ENCODE data around the gene DYNC2I2. TPM values are rescaled to one million over a fixed set of nuclear protein-coding genes. Genes with fewer than 3 reads are reported as not detected.
"Not testable (repeated sequence)": the region's sequence is repeated elsewhere in the genome, so short reads cannot be mapped to it uniquely, and the experiment has no call there.

Gene DYNC2I2
- total RNA-seq, 1 donor from 2014 or later, result 31.8 TPM

- H3K27me3 ChIP-seq (ENCODE audit: control insufficient read depth in 3 of 3, insufficient read depth in 3 of 3, low read length in 3 of 3); H3K4me3 ChIP-seq (ENCODE audit: low read length in 3 of 3); H3K4me1 ChIP-seq (ENCODE audit: control insufficient read depth in 3 of 3, insufficient read depth in 3 of 3, low read length in 3 of 3); H3K9me3 ChIP-seq (ENCODE audit: control insufficient read depth in 3 of 3, low read length in 3 of 3); H3K27ac ChIP-seq (ENCODE audit: low read depth, low read length); H3K9ac ChIP-seq (ENCODE audit: low read depth in 1 of 3, low read length in 3 of 3): not testable (repeated sequence)
- peaks cover 2 to 19% (median 5%) of the 10 kb centered on the region in 3 donors for H3K36me3 ChIP-seq (ENCODE audit: control insufficient read depth in 3 of 3, insufficient read depth in 3 of 3, low read length in 3 of 3)
Observed at GRCh38 chr9:128699096-128699795, 42.6 kb upstream of the DYNC2I2 start.

GRCh38 chr9:128696923-128697707, 40.5 kb upstream of the DYNC2I2 start:
- Histone ChIP-seq H3K27me3 (ENCODE audit: control insufficient read depth in 3 of 3, insufficient read depth in 3 of 3, low read length in 3 of 3) (no peaks in the 10 kb centered on the region), H3K4me1 (ENCODE audit: control insufficient read depth in 3 of 3, insufficient read depth in 3 of 3, low read length in 3 of 3) (peaks cover 0 to 3% (median 3%) of the 10 kb centered on the region in 3 donors), H3K27ac (ENCODE audit: low read depth, low read length) (no peak overlapping the region), H3K9me3 (ENCODE audit: control insufficient read depth in 3 of 3, low read length in 3 of 3) (no peaks in the 10 kb centered on the region), H3K4me3 (ENCODE audit: low read length in 3 of 3) (no peak overlapping the region), H3K36me3 (ENCODE audit: control insufficient read depth in 3 of 3, insufficient read depth in 3 of 3, low read length in 3 of 3) (peaks cover 16 to 37% (median 24%) of the 10 kb centered on the region in 3 donors), H3K9ac (ENCODE audit: low read depth in 1 of 3, low read length in 3 of 3) (no peak overlapping the region)

GRCh38 chr9:128694344-128694743, 37.7 kb upstream of the DYNC2I2 start:
- Histone ChIP-seq H3K36me3 (ENCODE audit: control insufficient read depth in 3 of 3, insufficient read depth in 3 of 3, low read length in 3 of 3) (peaks cover 16 to 45% (median 31%) of the 10 kb centered on the region in 3 donors), H3K27ac (ENCODE audit: low read depth, low read length) (no peak overlapping the region), H3K4me1 (ENCODE audit: control insufficient read depth in 3 of 3, insufficient read depth in 3 of 3, low read length in 3 of 3) (peaks cover 8 to 12% (median 10%) of the 10 kb centered on the region in 3 donors), H3K9ac (ENCODE audit: low read depth in 1 of 3, low read length in 3 of 3) (no peak overlapping the region), H3K27me3 (ENCODE audit: control insufficient read depth in 3 of 3, insufficient read depth in 3 of 3, low read length in 3 of 3) (no peaks in the 10 kb centered on the region), H3K4me3 (ENCODE audit: low read length in 3 of 3) (no peak overlapping the region), H3K9me3 (ENCODE audit: control insufficient read depth in 3 of 3, low read length in 3 of 3) (no peaks in the 10 kb centered on the region)

- H3K27ac ChIP-seq (ENCODE audit: low read depth, low read length); H3K27me3 ChIP-seq (ENCODE audit: control insufficient read depth in 3 of 3, insufficient read depth in 3 of 3, low read length in 3 of 3): not testable (repeated sequence)
- peaks cover 16 to 45% (median 31%) of the 10 kb centered on the region in 3 donors for H3K36me3 ChIP-seq (ENCODE audit: control insufficient read depth in 3 of 3, insufficient read depth in 3 of 3, low read length in 3 of 3)
Observed at GRCh38 chr9:128693738-128694137, 37.1 kb upstream of the DYNC2I2 start.

GRCh38 chr9:128690684-128691034, 34.0 kb upstream of the DYNC2I2 start:
- Histone ChIP-seq H3K27ac (ENCODE audit: low read depth, low read length) (peak overlapping the region; percentile 12), H3K36me3 (ENCODE audit: control insufficient read depth in 3 of 3, insufficient read depth in 3 of 3, low read length in 3 of 3) (peaks cover 16 to 31% (median 28%) of the 10 kb centered on the region in 3 donors), H3K4me1 (ENCODE audit: control insufficient read depth in 3 of 3, insufficient read depth in 3 of 3, low read length in 3 of 3) (peaks cover 13 to 20% (median 19%) of the 10 kb centered on the region in 3 donors), H3K27me3 (ENCODE audit: control insufficient read depth in 3 of 3, insufficient read depth in 3 of 3, low read length in 3 of 3) (no peaks in the 10 kb centered on the region), H3K4me3 (ENCODE audit: low read length in 3 of 3) (peak overlapping the region; percentile 68 to 76 (median 75)), H3K9me3 (ENCODE audit: control insufficient read depth in 3 of 3, low read length in 3 of 3) (no peaks in the 10 kb centered on the region), H3K9ac (ENCODE audit: low read depth in 1 of 3, low read length in 3 of 3) (peak overlapping the region; percentile 71 to 80 (median 74))

More at GRCh38 chr9:128693738-128694137, 37.1 kb upstream of the DYNC2I2 start:
- H3K9ac ChIP-seq (ENCODE audit: low read depth in 1 of 3, low read length in 3 of 3); H3K4me3 ChIP-seq (ENCODE audit: low read length in 3 of 3); H3K9me3 ChIP-seq (ENCODE audit: control insufficient read depth in 3 of 3, low read length in 3 of 3): not testable (repeated sequence)
- H3K4me1 ChIP-seq (ENCODE audit: control insufficient read depth in 3 of 3, insufficient read depth in 3 of 3, low read length in 3 of 3), result peaks cover 8 to 12% (median 10%) of the 10 kb centered on the region in 3 donors

- Histone ChIP-seq H3K4me3 (ENCODE audit: low read length in 3 of 3) (peak overlapping the region; percentile 68 to 76 (median 75)), H3K9me3 (ENCODE audit: control insufficient read depth in 3 of 3, low read length in 3 of 3) (no peaks in the 10 kb centered on the region), H3K4me1 (ENCODE audit: control insufficient read depth in 3 of 3, insufficient read depth in 3 of 3, low read length in 3 of 3) (peaks cover 13 to 20% (median 19%) of the 10 kb centered on the region in 3 donors), H3K36me3 (ENCODE audit: control insufficient read depth in 3 of 3, insufficient read depth in 3 of 3, low read length in 3 of 3) (peaks cover 16 to 29% (median 28%) of the 10 kb centered on the region in 3 donors), H3K27me3 (ENCODE audit: control insufficient read depth in 3 of 3, insufficient read depth in 3 of 3, low read length in 3 of 3) (peaks cover 0 to 2% (median 0%) of the 10 kb centered on the region in 3 donors), H3K27ac (ENCODE audit: low read depth, low read length) (peak overlapping the region; percentile 12), H3K9ac (ENCODE audit: low read depth in 1 of 3, low read length in 3 of 3) (peak overlapping the region; percentile 71 to 80 (median 74))
Observed at GRCh38 chr9:128689820-128690683, 33.4 kb upstream of the DYNC2I2 start.

GRCh38 chr9:128689293-128689774, 32.7 kb upstream of the DYNC2I2 start:
- Histone ChIP-seq H3K27me3 (ENCODE audit: control insufficient read depth in 3 of 3, insufficient read depth in 3 of 3, low read length in 3 of 3) (peaks cover 0 to 9% (median 5%) of the 10 kb centered on the region in 3 donors), H3K4me3 (ENCODE audit: low read length in 3 of 3) (peak overlapping the region in 2 of 3 donors; percentile 52 to 61), H3K36me3 (ENCODE audit: control insufficient read depth in 3 of 3, insufficient read depth in 3 of 3, low read length in 3 of 3) (peaks cover 15 to 26% (median 26%) of the 10 kb centered on the region in 3 donors), H3K9ac (ENCODE audit: low read depth in 1 of 3, low read length in 3 of 3) (peak overlapping the region in 1 of 3 donors; percentile 79), H3K27ac (ENCODE audit: low read depth, low read length) (peak overlapping the region; percentile 68), H3K4me1 (ENCODE audit: control insufficient read depth in 3 of 3, insufficient read depth in 3 of 3, low read length in 3 of 3) (peaks cover 16 to 25% (median 20%) of the 10 kb centered on the region in 3 donors), H3K9me3 (ENCODE audit: control insufficient read depth in 3 of 3, low read length in 3 of 3) (no peaks in the 10 kb centered on the region)

- Histone ChIP-seq H3K27me3 (ENCODE audit: control insufficient read depth in 3 of 3, insufficient read depth in 3 of 3, low read length in 3 of 3) (peaks cover 0 to 12% (median 5%) of the 10 kb centered on the region in 3 donors), H3K4me1 (ENCODE audit: control insufficient read depth in 3 of 3, insufficient read depth in 3 of 3, low read length in 3 of 3) (peaks cover 16 to 25% (median 22%) of the 10 kb centered on the region in 3 donors)
Observed at GRCh38 chr9:128688501-128689292, 32.0 kb upstream of the DYNC2I2 start, which contains the start of gene SET. SET (plus strand) TSS chr9:128689222; CDS start chr9:128689583, 361 bp downstream.

More at GRCh38 chr9:128688501-128689292, 32.0 kb upstream of the DYNC2I2 start, which contains the start of gene SET:
- peaks cover 9 to 22% (median 20%) of the 10 kb centered on the region in 3 donors for H3K36me3 ChIP-seq (ENCODE audit: control insufficient read depth in 3 of 3, insufficient read depth in 3 of 3, low read length in 3 of 3)
- peak within 1 kb of the TSS; percentile 83 for H3K27ac ChIP-seq (ENCODE audit: low read depth, low read length)
- peak within 1 kb of the TSS; percentile 75 to 83 (median 78) for H3K4me3 ChIP-seq (ENCODE audit: low read length in 3 of 3)
- H3K9me3 ChIP-seq (ENCODE audit: control insufficient read depth in 3 of 3, low read length in 3 of 3), result no peaks in the 10 kb centered on the region
- peak within 1 kb of the TSS; percentile 82 to 91 (median 84) for H3K9ac ChIP-seq (ENCODE audit: low read depth in 1 of 3, low read length in 3 of 3)
